ENCODE measurements around the gene FAM120A.
"Not testable (repeated sequence)": the region's sequence is repeated elsewhere in the genome, so short reads cannot be mapped to it uniquely, and the experiment has no call there.

The FAM120A gene

GRCh38 chr9:93450945-93451815 lies at the start of gene FAM120A:
FAM120A (plus strand) TSS chr9:93451685; CDS start chr9:93451916, 231 bp downstream.
- DNase-seq (ENCODE audit: low read depth): peak; percentile 42

- no peak for DNase-seq (ENCODE audit: low read depth)
These were observed 45.1 kb upstream of the FAM120A start for GRCh38 chr9:93406371-93406770.

- no peak for DNase-seq (ENCODE audit: low read depth)
These were observed 38.0 kb upstream of the FAM120A start for GRCh38 chr9:93413530-93413929.

GRCh38 chr9:93415176-93415690 lies 36.3 kb upstream of the FAM120A start:
- DNase-seq (ENCODE audit: low read depth): no peak

- no peak for DNase-seq (ENCODE audit: low read depth)
These were observed 34.8 kb upstream of the FAM120A start for GRCh38 chr9:93416530-93417235.

- no peak for DNase-seq (ENCODE audit: low read depth)
These were observed 33.9 kb upstream of the FAM120A start for GRCh38 chr9:93417538-93417937.

GRCh38 chr9:93419023-93419422 lies 32.5 kb upstream of the FAM120A start:
- DNase-seq (ENCODE audit: low read depth): no peak

- DNase-seq (ENCODE audit: low read depth): no peak
These were observed 28.4 kb upstream of the FAM120A start for GRCh38 chr9:93422977-93423616.

GRCh38 chr9:93427655-93428379 lies 23.7 kb upstream of the FAM120A start:
- no peak for DNase-seq (ENCODE audit: low read depth)

- DNase-seq (ENCODE audit: low read depth): no peak
These were observed 19.9 kb upstream of the FAM120A start for GRCh38 chr9:93431539-93432105.

- no peak for DNase-seq (ENCODE audit: low read depth)
These were observed 18.5 kb upstream of the FAM120A start for GRCh38 chr9:93432964-93433363.

- no peak for DNase-seq (ENCODE audit: low read depth)
These were observed 17.4 kb upstream of the FAM120A start for GRCh38 chr9:93434056-93434455.

GRCh38 chr9:93435386-93435785 lies 16.1 kb upstream of the FAM120A start:
- DNase-seq (ENCODE audit: low read depth): no peak

- DNase-seq (ENCODE audit: low read depth): no peak
These were observed 15.3 kb upstream of the FAM120A start for GRCh38 chr9:93436218-93436617.

GRCh38 chr9:93436655-93437407 lies 14.7 kb upstream of the FAM120A start:
- no peak for DNase-seq (ENCODE audit: low read depth)

- DNase-seq (ENCODE audit: low read depth): no peak
These were observed 13.5 kb upstream of the FAM120A start for GRCh38 chr9:93437996-93438395.

- DNase-seq (ENCODE audit: low read depth): not testable (repeated sequence)
These were observed 12.2 kb upstream of the FAM120A start for GRCh38 chr9:93439301-93439700.

GRCh38 chr9:93440896-93441580 lies 10.4 kb upstream of the FAM120A start:
- no peak for DNase-seq (ENCODE audit: low read depth)

GRCh38 chr9:93446073-93446472 lies 5.4 kb upstream of the FAM120A start:
- DNase-seq (ENCODE audit: low read depth): no peak

GRCh38 chr9:93447655-93448054 lies 3.8 kb upstream of the FAM120A start:
- no peak for DNase-seq (ENCODE audit: low read depth)

All from fibroblast of the conjunctiva (primary cell).